Nephron progenitor cell (in vitro differentiated cells): ENCODE results near the gene MTHFS.

Source experiments
- DNase-seq: peaks from one replicate; pipeline ENCODE4 v3.0.0; 2021
- H3K27ac Mint-ChIP-seq: 2 replicates; pipeline ENCODE4 v1.8.0; 2021; ENCODE audit warnings: mild to moderate bottlenecking, moderate library complexity, mixed read lengths
- H3K27me3 Mint-ChIP-seq: 2 replicates; pipeline ENCODE4 v1.8.0; 2021; ENCODE audit warnings: mild to moderate bottlenecking, low read depth, mixed read lengths; ENCODE audit not compliant: poor library complexity
- H3K36me3 Mint-ChIP-seq: 2 replicates; pipeline ENCODE4 v1.8.0; 2021; ENCODE audit warnings: low read depth, mixed read lengths
- H3K4me1 Mint-ChIP-seq: 2 replicates; pipeline ENCODE4 v1.8.0; 2021; ENCODE audit warnings: mixed read lengths
- H3K4me3 Mint-ChIP-seq: 2 replicates; pipeline ENCODE4 v1.8.0; 2021; ENCODE audit warnings: mild to moderate bottlenecking, moderate library complexity, mixed read lengths
- H3K9me3 Mint-ChIP-seq: 2 replicates; pipeline ENCODE4 v1.8.0; 2021; ENCODE audit warnings: mild to moderate bottlenecking, moderate library complexity, mixed read lengths
- CTCF ChIP-seq: fragments of 200-600 bp; sonication (generic); IDR thresholded peaks from 2 replicates; pipeline ENCODE4 v1.5.0; 2021; ENCODE audit warnings: antibody characterized with exemption

The MTHFS gene

GRCh38 chr15:79858469-79858868 is 38.3 kb downstream of the MTHFS start:
- H3K4me3 Mint-ChIP-seq = no peak overlapping the region
- peaks cover 39% of the 10 kb centered on the region for H3K36me3 Mint-ChIP-seq
- H3K27me3 Mint-ChIP-seq = no peaks in the 10 kb centered on the region
- TF ChIP-seq CTCF = no peak
- H3K9me3 Mint-ChIP-seq = no peaks in the 10 kb centered on the region
- H3K4me1 Mint-ChIP-seq = peaks cover 6% of the 10 kb centered on the region
- no peak for DNase-seq
- no peak overlapping the region for H3K27ac Mint-ChIP-seq

GRCh38 chr15:79853492-79854328 is 43.1 kb downstream of the MTHFS start:
- peak; percentile 65 for DNase-seq
- no peaks in the 10 kb centered on the region for H3K27me3 Mint-ChIP-seq
- no peak overlapping the region for H3K4me3 Mint-ChIP-seq
- H3K4me1 Mint-ChIP-seq = peaks cover 6% of the 10 kb centered on the region
- no peaks in the 10 kb centered on the region for H3K9me3 Mint-ChIP-seq
- peak; percentile 98 for TF ChIP-seq CTCF
- H3K27ac Mint-ChIP-seq = no peak overlapping the region
- peaks cover 17% of the 10 kb centered on the region for H3K36me3 Mint-ChIP-seq

- Mint-ChIP-seq H3K4me1 (peaks cover 30% of the 10 kb centered on the region), H3K27me3 (no peaks in the 10 kb centered on the region), H3K27ac (no peak overlapping the region), H3K36me3 (peaks cover 36% of the 10 kb centered on the region), H3K9me3 (no peaks in the 10 kb centered on the region), H3K4me3 (no peak overlapping the region)
- peak; percentile 37 for DNase-seq
- peak; percentile 60 for TF ChIP-seq CTCF
Measured at GRCh38 chr15:79849789-79850188, 47.0 kb downstream of the MTHFS start.

GRCh38 chr15:79846539-79846938 is 50.3 kb downstream of the MTHFS start:
- H3K9me3 Mint-ChIP-seq = no peaks in the 10 kb centered on the region
- TF ChIP-seq CTCF = no peak
- peaks cover 66% of the 10 kb centered on the region for H3K36me3 Mint-ChIP-seq
- no peak for DNase-seq
- H3K4me1 Mint-ChIP-seq = peaks cover 38% of the 10 kb centered on the region
- no peak overlapping the region for H3K27ac Mint-ChIP-seq
- peak overlapping the region; percentile 21 for H3K4me3 Mint-ChIP-seq
- no peaks in the 10 kb centered on the region for H3K27me3 Mint-ChIP-seq

- DNase-seq = no peak
- no peak for TF ChIP-seq CTCF
- no peaks in the 10 kb centered on the region for H3K27me3 Mint-ChIP-seq
- no peak overlapping the region for H3K4me3 Mint-ChIP-seq
- no peaks in the 10 kb centered on the region for H3K9me3 Mint-ChIP-seq
- peaks cover 38% of the 10 kb centered on the region for H3K4me1 Mint-ChIP-seq
- peak overlapping the region; percentile 46 for H3K27ac Mint-ChIP-seq
- H3K36me3 Mint-ChIP-seq = peaks cover 74% of the 10 kb centered on the region
Measured at GRCh38 chr15:79844221-79844620, 52.6 kb downstream of the MTHFS start.

- no peak overlapping the region for H3K4me3 Mint-ChIP-seq
Measured at GRCh38 chr15:79837846-79838245, 59.0 kb downstream of the MTHFS start.

More at GRCh38 chr15:79837846-79838245, 59.0 kb downstream of the MTHFS start:
- TF ChIP-seq CTCF = no peak
- Mint-ChIP-seq H3K27ac (no peak overlapping the region), H3K36me3 (peaks cover 50% of the 10 kb centered on the region), H3K9me3 (no peaks in the 10 kb centered on the region), H3K4me1 (peaks cover 10% of the 10 kb centered on the region), H3K27me3 (no peaks in the 10 kb centered on the region)
- DNase-seq = no peak
